Right lobe of liver (tissue), 4 donors: ENCODE results near the gene HTRA1.

Experiments used
- CTCF ChIP-seq, 4 donors: fragments of 200-600 bp in 3 of 4; fragments of 450-650 bp in 1 of 4; IDR thresholded peaks; one replicate each; pipeline versions ENCODE4 v1.5.1 to v1.8.0; 2016 to 2022; ENCODE audit warnings: antibody characterized with exemption in 4 of 4, mild to moderate bottlenecking in 2 of 4
- POLR2A ChIP-seq: fragments of 450-650 bp; IDR thresholded peaks from one replicate; pipeline ENCODE4 v1.6.1; 2017; ENCODE audit warnings: antibody characterized with exemption, mild to moderate bottlenecking
- donor health status: DM: no; HTN: no; CAD: no.
- donor health status: DM: no; HTN: no; CAD: no.
- donor health status: DM: no; HTN: yes; CAD: no.

- TF ChIP-seq CTCF (IDR thresholded peaks at IDR 0.05) (no peak), POLR2A (no peak)
These were observed 83.1 kb downstream of the HTRA1 start for GRCh38 chr10:122544493-122544892.
